Rectal smooth muscle tissue (tissue), 1 donor: ENCODE data around the gene CCDC200.
A peak's percentile ranks its signal among the peaks of the same experiment; 100 is the strongest.

ENCODE experiments used
- H3K27ac ChIP-seq: one replicate; pipeline ENCODE4 v1.7.0; 2013; ENCODE audit warnings: low read depth, low read length, inconsistent platforms
- H3K27me3 ChIP-seq: one replicate; pipeline ENCODE4 v1.7.0; 2013; ENCODE audit warnings: low read length; ENCODE audit not compliant: control insufficient read depth, insufficient read depth
- H3K36me3 ChIP-seq: one replicate; pipeline ENCODE4 v1.7.0; 2013; ENCODE audit warnings: low read length; ENCODE audit not compliant: control insufficient read depth, insufficient read depth
- H3K4me1 ChIP-seq: one replicate; pipeline ENCODE4 v1.7.0; 2013; ENCODE audit warnings: low read length; ENCODE audit not compliant: control insufficient read depth, insufficient read depth
- H3K4me3 ChIP-seq: one replicate; pipeline ENCODE4 v1.7.0; 2013; ENCODE audit warnings: low read length
- H3K9ac ChIP-seq: one replicate; pipeline ENCODE4 v1.7.0; 2013; ENCODE audit warnings: low read length

The CCDC200 gene

GRCh38 chr17:43171586-43172487 is 56.6 kb downstream of the CCDC200 start:
- Histone ChIP-seq H3K27ac (peak overlapping the region; percentile 99), H3K27me3 (no peaks in the 10 kb centered on the region), H3K4me1 (peaks cover 25% of the 10 kb centered on the region), H3K9ac (peak overlapping the region; percentile 95), H3K4me3 (peak overlapping the region; percentile 96), H3K36me3 (peaks cover 5% of the 10 kb centered on the region)
